Panc1 (cell line): Measurements from ENCODE around the gene CPEB2. TPM values are rescaled to one million over a fixed set of nuclear protein-coding genes. Genes with fewer than 3 reads are reported as not detected.

Experiments used
- ATAC-seq: fragments of 200-7000 bp; cut with Tn5 transposase; 2 replicates; pipeline ENCODE4 v1.9.1; 2020; ENCODE audit warnings: mild to moderate bottlenecking, moderate library complexity
- BruUV-seq: library from RNA; stranded (reverse); fragments of 400-500 nt; replicated peaks from 2 replicates; lab custom pipeline; 2021; lab: Mats Ljungman, UMichigan
- CTCF ChIA-PET: fragments of 300-600 bp; sonication (Branson Sonifier 250); formaldehyde crosslinking; loops from one replicate; lab custom pipeline; 2022; ENCODE audit warnings: antibody characterized with exemption; lab: Charles Lee
- POLR2A ChIA-PET: fragments of 300-600 bp; sonication (Branson Sonifier 250); formaldehyde crosslinking; loops from one replicate; lab custom pipeline; 2022; ENCODE audit warnings: antibody characterized with exemption; lab: Charles Lee
- DNase-seq: peaks from one replicate; pipeline ENCODE4 v3.0.0-alpha.2; 2010; ENCODE audit warnings: low read depth, low spot score
- H3K27ac ChIP-seq: 2 replicates; pipeline ENCODE4 v1.5.1; 2011; ENCODE audit warnings: mild to moderate bottlenecking, low read length, inconsistent platforms
- H3K27me3 ChIP-seq: fragments of 200-500 bp; sonication (Bioruptor generic); 2 replicates; pipeline ENCODE4 v1.6.0; 2014; ENCODE audit warnings: low read length, inconsistent platforms; ENCODE audit not compliant: control insufficient read depth, insufficient read depth
- H3K36me3 ChIP-seq: fragments of 200-500 bp; sonication (Bioruptor generic); 2 replicates; pipeline ENCODE4 v1.5.1; 2014; ENCODE audit warnings: inconsistent platforms, mild to moderate bottlenecking, low read length, moderate library complexity; ENCODE audit not compliant: control insufficient read depth, insufficient read depth
- H3K4me1 ChIP-seq: 2 replicates; pipeline ENCODE4 v1.5.1; 2011; ENCODE audit warnings: inconsistent platforms, mild to moderate bottlenecking, low read length, moderate library complexity; ENCODE audit not compliant: control insufficient read depth, insufficient read depth
- H3K4me3 ChIP-seq, 2 experiments: 2 replicates each; pipeline ENCODE4 v1.5.1; 2011 to 2012; ENCODE audit warnings: low read depth in 2 of 2, low read length in 2 of 2, mild to moderate bottlenecking in 2 of 2, inconsistent platforms in 1 of 2, moderate library complexity in 1 of 2
- H3K9me3 ChIP-seq: fragments of 200-500 bp; sonication (Bioruptor generic); 2 replicates; pipeline ENCODE4 v1.5.1; 2014; ENCODE audit warnings: low read depth, mild to moderate bottlenecking, inconsistent platforms, low read length, moderate library complexity; ENCODE audit not compliant: control insufficient read depth, insufficient read depth
- CTCF ChIP-seq: fragments of 450-650 bp; IDR thresholded peaks from 2 replicates; pipeline ENCODE4 v1.5.1; 2017; ENCODE audit warnings: mild to moderate bottlenecking
- POLR2AphosphoS5 ChIP-seq: IDR thresholded peaks from 2 replicates; pipeline ENCODE4 v1.6.1; 2012; ENCODE audit warnings: mild to moderate bottlenecking, low read depth, low read length, moderate library complexity
- REST ChIP-seq, 2 experiments: IDR thresholded peaks; 2 replicates each; pipeline ENCODE4 v1.6.1; 2011 to 2012; ENCODE audit warnings: low read depth in 2 of 2, control low read depth in 1 of 2, low read length in 1 of 2, mild to moderate bottlenecking in 1 of 2, moderate library complexity in 1 of 2; ENCODE audit not compliant: insufficient read depth in 1 of 2
- SIN3A ChIP-seq: IDR thresholded peaks from 2 replicates; pipeline ENCODE4 v1.6.1; 2012; ENCODE audit warnings: low read depth, mild to moderate bottlenecking, low read length, moderate library complexity, borderline replicate concordance; ENCODE audit not compliant: insufficient read depth
- TCF7L2 ChIP-seq: IDR thresholded peaks from 2 replicates; pipeline ENCODE4 v1.6.1; 2011; ENCODE audit warnings: mild to moderate bottlenecking, low read depth, low read length, inconsistent platforms
- in situ Hi-C: cut with HindIII; loops from 2 replicates; pipeline ENCODE4 v1.10.0; 2016; ENCODE audit warnings: low sequenced_read_pairs, low pct_unique_long_range_greater_than_20kb
- intact Hi-C: fragments of 100-400 bp; cut with micrococcal nuclease; formaldehyde crosslinking; loops from one replicate; pipeline ENCODE4 v1.10.0; 2022; ENCODE audit not compliant: unreplicated experiment
- total RNA-seq: library from RNA; stranded (reverse); gene quantifications from one replicate; pipeline ENCODE4 v1.2.1, GENCODE V29; 2021; ENCODE audit not compliant: unreplicated experiment

The CPEB2 gene
- total RNA-seq, 1 experiment from 2014 or later = 7.2 TPM

- in situ Hi-C loops (no loop called here), intact Hi-C loops (no loop called here)
- DNase-seq (no peak), ATAC-seq (no peak)
- H3K27me3 ChIP-seq = no peaks in the 10 kb centered on the region
- TF ChIP-seq TCF7L2 (no peak), SIN3A (no peak), REST (IDR thresholded peaks at IDR 0.05; ENCODE audit: insufficient read depth in 1 of 2, low read depth in 2 of 2, low read length in 1 of 2) (no peak), CTCF (no peak), POLR2AphosphoS5 (no peak)
- ChIA-PET CTCF (no interaction called here), POLR2A (no interaction called here)
- no peak overlapping the region for H3K27ac ChIP-seq
- no peaks in the 10 kb centered on the region for H3K9me3 ChIP-seq
- no TSS peak for BruUV-seq
- H3K36me3 ChIP-seq = no peaks in the 10 kb centered on the region; the same call in 1 of the 2 replicates
- no peaks in the 10 kb centered on the region for H3K4me1 ChIP-seq
- no peak overlapping the region for H3K4me3 ChIP-seq
Observed at GRCh38 chr4:15060213-15060612, 57.9 kb downstream of the CPEB2 start.

- H3K36me3 ChIP-seq = no peaks in the 10 kb centered on the region; the same call in 1 of the 2 replicates
Observed at GRCh38 chr4:15063341-15063740, 61.1 kb downstream of the CPEB2 start.

GRCh38 chr4:15065516-15065915 is 63.2 kb downstream of the CPEB2 start:
- CTCF ChIA-PET = no interaction called here
- TF ChIP-seq TCF7L2 (no peak), POLR2AphosphoS5 (no peak), CTCF (no peak), SIN3A (no peak), REST (IDR thresholded peaks at IDR 0.05; ENCODE audit: insufficient read depth in 1 of 2, low read depth in 2 of 2, low read length in 1 of 2) (no peak)
- BruUV-seq = no TSS peak
- no peaks in the 10 kb centered on the region; the same call in 1 of the 2 replicates for H3K36me3 ChIP-seq
- H3K27ac ChIP-seq = no peak overlapping the region
- no peaks in the 10 kb centered on the region for H3K27me3 ChIP-seq
- in situ Hi-C loops (no loop called here), intact Hi-C loops (no loop called here)
- DNase-seq (no peak), ATAC-seq (no peak)
- H3K4me3 ChIP-seq = no peak overlapping the region
- POLR2A ChIA-PET = no interaction called here
- no peaks in the 10 kb centered on the region for H3K4me1 ChIP-seq
- H3K9me3 ChIP-seq = no peaks in the 10 kb centered on the region

More at GRCh38 chr4:15063341-15063740, 61.1 kb downstream of the CPEB2 start:
- POLR2A ChIA-PET = no interaction called here
- no peak overlapping the region for H3K27ac ChIP-seq
- CTCF ChIA-PET = no interaction called here
- DNase-seq (no peak), ATAC-seq (no peak)
- H3K9me3 ChIP-seq = no peaks in the 10 kb centered on the region
- no TSS peak for BruUV-seq
- no peaks in the 10 kb centered on the region for H3K4me1 ChIP-seq
- H3K27me3 ChIP-seq = no peaks in the 10 kb centered on the region
- in situ Hi-C loops = no loop called here
- H3K4me3 ChIP-seq = no peak overlapping the region
- intact Hi-C loops = no loop called here
- no peak for TF ChIP-seq SIN3A
